ENCODE data around the gene DUSP14.
"Not testable (repeated sequence)": the region's sequence is repeated elsewhere in the genome, so short reads cannot be mapped to it uniquely, and the experiment has no call there.

Gene DUSP14

DNA sequence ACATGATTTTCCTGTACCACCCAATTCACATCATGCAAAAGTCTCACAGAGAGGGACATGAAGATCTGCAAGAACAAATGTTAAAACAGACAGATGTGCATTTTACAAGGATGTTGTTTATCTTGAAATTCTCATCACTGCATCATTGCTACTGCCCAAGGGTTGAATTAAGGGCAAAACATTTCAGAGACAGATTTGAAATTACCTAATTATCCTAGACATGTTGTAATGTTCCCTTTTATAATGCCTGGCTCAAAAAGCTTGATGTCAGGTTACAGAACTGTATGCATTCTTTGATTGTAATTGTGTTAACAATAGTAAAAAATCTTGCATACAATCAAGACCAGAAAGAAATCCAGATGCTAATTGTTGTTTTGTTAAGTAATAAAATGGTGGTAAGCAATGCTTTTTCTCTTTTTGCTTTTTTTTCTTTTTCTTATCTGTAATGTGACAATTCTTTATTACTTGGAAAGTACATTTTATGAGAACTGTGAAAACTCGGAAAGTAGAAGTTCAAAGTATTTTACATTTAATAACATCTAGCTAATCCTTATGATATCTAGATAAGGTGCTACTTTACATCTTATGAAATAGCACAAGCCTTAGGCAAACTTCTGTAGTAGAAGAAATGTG lies 3.6 kb upstream of the DUSP14 start:
- DNase-seq: no peak

- peak; percentile 93 for DNase-seq
Measured at GRCh38 chr17:37488009-37488604, 1.6 kb upstream of the DUSP14 start.

DNA sequence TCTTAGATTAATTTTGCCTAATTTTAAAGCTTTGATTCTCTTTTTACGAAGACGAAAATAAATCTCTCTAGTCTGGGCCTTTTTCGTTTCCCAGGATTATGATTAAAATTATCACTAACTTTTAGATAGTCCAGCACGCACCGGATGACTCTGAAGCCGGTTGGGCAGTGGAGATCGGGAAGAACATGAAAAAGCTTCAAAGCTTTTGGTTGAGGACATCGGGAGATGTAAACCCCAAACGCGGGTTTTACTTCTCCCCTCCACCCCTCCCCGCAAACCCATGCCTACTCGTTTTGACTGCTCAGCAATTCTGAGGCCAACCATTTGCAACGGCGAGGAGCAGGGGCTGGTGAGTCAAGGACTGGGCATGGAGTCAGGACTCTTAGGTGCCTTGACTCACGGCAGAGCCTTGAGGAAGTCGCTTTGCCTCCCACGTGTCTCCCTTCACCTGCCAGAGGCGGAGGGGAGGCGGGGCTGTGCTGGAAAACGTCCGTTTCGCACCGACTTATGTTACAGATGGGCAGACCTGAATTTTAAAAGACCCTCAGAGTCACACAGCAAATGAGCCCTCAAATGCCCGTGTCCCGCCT lies 989 bp upstream of the DUSP14 start:
- DNase-seq: peak; percentile 86

GRCh38 chr17:37490022-37490587 lies 414 bp downstream of the DUSP14 start:
- DNase-seq: peak; percentile 57

DNA sequence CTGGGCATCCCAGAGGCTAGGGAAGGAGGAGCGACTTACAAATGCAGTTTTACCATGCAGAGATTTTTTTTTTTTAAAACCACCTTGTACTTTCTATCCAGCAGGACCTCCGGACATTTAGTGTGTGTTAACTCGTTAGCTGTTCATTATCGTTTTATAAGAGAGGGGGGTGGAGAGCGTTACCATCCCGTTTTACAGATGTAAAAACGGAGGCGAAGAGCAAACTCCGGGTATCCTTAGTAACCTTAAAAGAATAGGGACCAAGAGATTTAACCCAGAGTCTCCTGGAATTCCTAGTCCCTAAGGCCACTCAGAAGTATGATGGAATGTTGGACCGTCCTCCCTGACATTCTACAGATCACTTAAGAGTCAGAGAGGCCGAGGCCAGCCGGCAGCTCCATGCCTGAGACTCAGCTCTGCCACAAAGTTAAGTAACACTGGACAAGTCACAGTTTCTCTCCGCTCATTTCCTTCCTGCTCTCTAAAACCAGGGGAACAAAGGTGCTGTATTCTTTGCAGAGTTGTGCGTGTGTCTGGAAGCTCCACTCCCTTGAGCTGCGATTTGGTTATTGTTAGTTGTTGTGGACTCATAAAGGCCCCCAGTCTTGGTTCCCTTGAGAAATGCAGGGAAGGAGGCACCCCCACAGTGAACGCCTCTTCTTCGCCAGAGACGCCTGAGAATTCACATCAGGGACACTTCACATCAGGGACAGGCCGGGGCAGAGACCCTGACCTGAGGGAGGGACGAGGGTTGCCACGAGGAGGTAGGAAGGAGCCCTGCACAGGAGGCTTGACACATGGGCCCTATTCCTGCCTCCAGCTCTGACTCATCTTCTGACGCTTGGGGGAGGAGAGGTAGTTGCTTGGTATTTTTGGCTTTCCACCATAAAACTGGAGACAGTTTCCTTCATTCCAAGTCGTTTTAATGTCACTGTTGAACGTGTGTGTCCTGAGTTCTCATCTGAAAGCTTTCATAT lies 1.2 kb downstream of the DUSP14 start:
- peak; percentile 79 for DNase-seq

- DNase-seq: no peak
Measured at GRCh38 chr17:37492167-37492566, 2.5 kb downstream of the DUSP14 start.

- DNase-seq: peak; percentile 70
Measured at GRCh38 chr17:37493249-37494027, 3.7 kb downstream of the DUSP14 start.

DNA sequence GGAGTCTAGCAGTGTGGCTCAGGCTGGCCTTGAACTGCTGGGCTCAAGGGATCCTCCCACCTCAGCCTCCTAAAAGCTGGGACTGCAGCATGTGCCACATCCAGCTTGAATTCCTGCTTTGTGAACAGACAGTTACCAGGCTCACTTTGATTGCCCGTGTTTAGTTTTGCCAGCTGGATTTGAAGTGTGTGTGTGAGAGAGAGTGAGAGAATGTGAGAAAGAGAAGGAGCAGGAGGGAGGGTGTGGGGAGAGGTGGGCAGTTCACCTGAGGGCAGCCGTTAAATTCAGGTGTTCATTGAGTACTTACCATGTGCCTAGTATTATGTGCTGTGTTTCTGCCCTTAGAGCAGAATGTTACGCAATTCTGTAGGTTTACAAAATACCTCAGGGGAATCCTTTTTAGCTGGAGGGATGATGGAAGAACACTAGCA lies 4.7 kb downstream of the DUSP14 start:
- no peak for DNase-seq

- no peak for DNase-seq
Measured at GRCh38 chr17:37494971-37495370, 5.3 kb downstream of the DUSP14 start.

- no peak for DNase-seq
Measured at GRCh38 chr17:37500378-37500777, 10.7 kb downstream of the DUSP14 start.

- no peak for DNase-seq
Measured at GRCh38 chr17:37502009-37502936, 12.6 kb downstream of the DUSP14 start.

GRCh38 chr17:37503148-37503547 lies 13.5 kb downstream of the DUSP14 start:
- DNase-seq: no peak

- no peak for DNase-seq
Measured at GRCh38 chr17:37505333-37505732, 15.6 kb downstream of the DUSP14 start.

DNA sequence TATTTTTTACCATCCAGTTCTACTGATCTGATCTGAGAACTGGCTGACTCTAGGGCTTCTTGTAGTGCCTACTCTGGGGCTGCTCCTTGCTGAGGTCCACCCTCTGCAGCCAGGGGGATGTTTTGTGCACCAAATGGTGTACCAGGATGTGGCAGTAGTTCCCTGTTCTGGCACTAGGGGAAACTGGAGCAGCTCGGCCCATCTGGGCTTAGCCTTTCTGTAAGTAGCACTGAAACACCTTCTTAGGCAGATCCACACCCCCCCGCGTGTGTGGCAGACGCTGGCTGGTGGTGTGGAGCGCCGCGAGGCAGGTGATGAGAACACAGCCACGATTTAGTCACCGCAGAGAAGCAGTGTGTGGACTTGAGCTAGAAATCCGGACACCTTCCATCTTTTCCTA lies 17.0 kb downstream of the DUSP14 start:
- DNase-seq: no peak

- DNase-seq: no peak
Measured at GRCh38 chr17:37507111-37507510, 17.4 kb downstream of the DUSP14 start.

- DNase-seq: no peak
Measured at GRCh38 chr17:37510056-37510455, 20.4 kb downstream of the DUSP14 start.

GRCh38 chr17:37511642-37512041 lies 22.0 kb downstream of the DUSP14 start:
- DNase-seq: not testable (repeated sequence)

- no peak for DNase-seq
Measured at GRCh38 chr17:37512442-37513068, 22.9 kb downstream of the DUSP14 start.

GRCh38 chr17:37513711-37514110 lies 24.0 kb downstream of the DUSP14 start:
- DNase-seq: no peak

- no peak for DNase-seq
Measured at GRCh38 chr17:37516127-37516571, 26.5 kb downstream of the DUSP14 start.

Measured in amniotic stem cell (primary cell).